ENCODE data around the gene FHIT. TPM values are rescaled to one million over a fixed set of nuclear protein-coding genes. Genes with fewer than 3 reads are reported as not detected.

The FHIT gene
- total RNA-seq, 2 donors from 2014 or later: 6.8 to 12.3 TPM

GRCh38 chr3:60952055-60952454 is 299.2 kb downstream of the FHIT start:
- Mint-ChIP-seq H3K4me3 (no peak overlapping the region), H3K9me3 (peaks cover 2% of the 10 kb centered on the region), H3K27me3 (ENCODE audit: insufficient read depth) (no peaks in the 10 kb centered on the region), H3K4me1 (peaks cover 5% of the 10 kb centered on the region), H3K36me3 (ENCODE audit: low read depth) (no peaks in the 10 kb centered on the region), H3K27ac (no peak overlapping the region)
- Histone ChIP-seq H3K27me3 (ENCODE audit: control insufficient read depth, insufficient read depth, low read length, poor library complexity, severe bottlenecking) (no peaks in the 10 kb centered on the region), H3K4me3 (ENCODE audit: low read length) (no peak overlapping the region), H3K27ac (ENCODE audit: low read depth, low read length) (no peak overlapping the region), H3K36me3 (ENCODE audit: control insufficient read depth, insufficient read depth, low read length) (no peaks in the 10 kb centered on the region), H3K9ac (ENCODE audit: extremely low read depth, low read length, poor library complexity, severe bottlenecking) (no peak overlapping the region), H3K9me3 (ENCODE audit: control insufficient read depth, low read length) (peaks cover 5% of the 10 kb centered on the region), H3K4me1 (ENCODE audit: control insufficient read depth, insufficient read depth, low read length) (no peaks in the 10 kb centered on the region)
- DNase-seq: no peak
- no peak for TF ChIP-seq CTCF (conservative IDR thresholded peaks at IDR 0.05)
- 73 to 76% methylated on average over 4 to 6 of the region's 6 CpGs for WGBS, 2 experiments (ENCODE audit: insufficient coverage in 1 of 2, insufficient read length in 1 of 2)

DNA sequence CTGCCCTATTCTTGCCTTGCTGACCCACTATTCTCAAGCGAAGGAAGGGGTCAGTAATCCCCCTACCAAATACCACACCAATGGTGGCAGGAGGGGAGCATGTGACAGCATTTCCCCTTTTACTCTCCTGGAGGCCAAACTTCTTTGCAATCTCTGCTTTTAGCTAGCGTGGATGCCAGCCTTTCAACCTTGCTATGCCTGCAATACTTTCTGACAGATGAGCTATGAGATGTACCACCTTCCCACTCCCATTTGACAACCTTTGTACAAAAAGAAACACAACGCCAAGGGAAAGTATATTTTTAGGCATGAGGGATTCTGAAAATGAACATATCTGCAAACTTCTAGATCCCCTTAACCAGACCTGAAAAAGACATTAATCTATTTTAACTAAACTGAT is 302.1 kb downstream of the FHIT start:
- no peak overlapping the region for H3K27ac Mint-ChIP-seq
- WGBS, 2 experiments (ENCODE audit: insufficient coverage in 1 of 2, insufficient read length in 1 of 2): 50 to 87% methylated on average over 1 to 3 of the region's 3 CpGs
- H3K9me3 Mint-ChIP-seq: no peaks in the 10 kb centered on the region

DNA sequence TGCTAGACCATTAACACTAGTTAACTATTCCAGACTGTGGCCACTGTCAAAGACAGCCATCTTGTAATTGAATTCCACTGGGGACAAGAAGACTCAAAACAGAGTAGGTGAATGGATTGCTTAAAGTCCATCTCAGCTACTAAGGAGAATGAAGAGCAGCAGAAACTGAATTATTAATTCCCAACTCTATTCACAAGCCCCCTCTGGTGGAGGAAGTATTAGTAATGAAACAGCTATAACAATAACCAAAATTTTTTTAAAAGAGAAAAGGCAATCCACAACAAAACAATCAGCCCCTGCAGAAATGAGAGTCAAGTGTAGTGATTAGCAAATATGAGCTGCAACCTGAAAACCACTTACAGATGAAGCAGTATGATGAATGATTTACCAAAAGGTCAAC is 302.8 kb downstream of the FHIT start:
- Histone ChIP-seq H3K27ac (ENCODE audit: low read depth, low read length) (no peak overlapping the region), H3K4me3 (ENCODE audit: low read length) (no peak overlapping the region), H3K27me3 (ENCODE audit: control insufficient read depth, insufficient read depth, low read length, poor library complexity, severe bottlenecking) (no peaks in the 10 kb centered on the region), H3K9ac (ENCODE audit: extremely low read depth, low read length, poor library complexity, severe bottlenecking) (no peak overlapping the region), H3K4me1 (ENCODE audit: control insufficient read depth, insufficient read depth, low read length) (no peaks in the 10 kb centered on the region), H3K9me3 (ENCODE audit: control insufficient read depth, low read length) (no peaks in the 10 kb centered on the region), H3K36me3 (ENCODE audit: control insufficient read depth, insufficient read depth, low read length) (no peaks in the 10 kb centered on the region)
- peak; percentile 53 for TF ChIP-seq CTCF (conservative IDR thresholded peaks at IDR 0.05)
- Mint-ChIP-seq H3K4me3 (no peak overlapping the region), H3K27ac (no peak overlapping the region), H3K9me3 (no peaks in the 10 kb centered on the region), H3K4me1 (peaks cover 5% of the 10 kb centered on the region), H3K27me3 (ENCODE audit: insufficient read depth) (no peaks in the 10 kb centered on the region), H3K36me3 (ENCODE audit: low read depth) (no peaks in the 10 kb centered on the region)
- DNase-seq: no peak

More for the DNA sequence above, 302.1 kb downstream of the FHIT start:
- no peaks in the 10 kb centered on the region for H3K27me3 Mint-ChIP-seq (ENCODE audit: insufficient read depth)
- DNase-seq: no peak
- no peak for TF ChIP-seq CTCF (conservative IDR thresholded peaks at IDR 0.05)
- no peak overlapping the region for H3K4me3 Mint-ChIP-seq
- Histone ChIP-seq H3K27me3 (ENCODE audit: control insufficient read depth, insufficient read depth, low read length, poor library complexity, severe bottlenecking) (no peaks in the 10 kb centered on the region), H3K9me3 (ENCODE audit: control insufficient read depth, low read length) (no peaks in the 10 kb centered on the region), H3K36me3 (ENCODE audit: control insufficient read depth, insufficient read depth, low read length) (no peaks in the 10 kb centered on the region), H3K9ac (ENCODE audit: extremely low read depth, low read length, poor library complexity, severe bottlenecking) (no peak overlapping the region), H3K4me1 (ENCODE audit: control insufficient read depth, insufficient read depth, low read length) (no peaks in the 10 kb centered on the region), H3K27ac (ENCODE audit: low read depth, low read length) (no peak overlapping the region), H3K4me3 (ENCODE audit: low read length) (no peak overlapping the region)
- no peaks in the 10 kb centered on the region for H3K36me3 Mint-ChIP-seq (ENCODE audit: low read depth)
- H3K4me1 Mint-ChIP-seq: peaks cover 5% of the 10 kb centered on the region
